A549 (cell line): ENCODE results near the gene RSBN1. TPM values are rescaled to one million over a fixed set of nuclear protein-coding genes. Genes with fewer than 3 reads are reported as not detected.

Experiments
- ATAC-seq, 2 experiments: fragments of 200-7000 bp in 1 of 2; fragments of >200 bp in 1 of 2; cut with Nextera tagmentation in 1 of 2; cut with Tn5 transposase in 1 of 2; 3 replicates each; pipeline versions ENCODE4 v1.8.0 to v1.9.1; 2018 to 2020; ENCODE audit warnings: mild to moderate bottlenecking in 1 of 2, moderate library complexity in 1 of 2
- CTCF ChIA-PET: fragments of 300-600 bp; sonication (Branson Sonifier 250); formaldehyde crosslinking; extraction: SDS; loops from one replicate; lab custom pipeline; 2021; ENCODE audit warnings: antibody characterized with exemption, inconsistent platforms; lab: Yijun Ruan, JAX
- POLR2A ChIA-PET: fragments of 350-600 bp; formaldehyde crosslinking; extraction: SDS; loops from one replicate; lab custom pipeline; 2021; ENCODE audit warnings: antibody characterized with exemption, inconsistent platforms; lab: Yijun Ruan, JAX
- DNase-seq, 2 experiments: peaks; one replicate each; pipeline versions ENCODE4 v3.0.0 to v3.0.0-alpha.2; 2011 to 2016; ENCODE audit warnings: low read depth in 1 of 2, low spot score in 1 of 2
- FAIRE-seq: peaks from 2 replicates; lab custom pipeline; 2011; peaks lifted over from hg19 to GRCh38; lab: Jason Lieb, UNC
- H3K27ac ChIP-seq, 2 experiments: fragments of >200 bp; sonication (Bioruptor Twin); formaldehyde crosslinking; 3 replicates each; pipeline ENCODE4 v1.5.1; 2016 to 2017
- H3K4me1 ChIP-seq: fragments of >200 bp; sonication (Bioruptor Twin); formaldehyde crosslinking; 3 replicates; pipeline ENCODE4 v1.6.1; 2016
- H3K4me2 ChIP-seq: fragments of >200 bp; sonication (Bioruptor Twin); formaldehyde crosslinking; 3 replicates; pipeline ENCODE4 v1.6.1; 2016
- H3K4me3 ChIP-seq: fragments of >200 bp; sonication (Bioruptor Twin); formaldehyde crosslinking; 3 replicates; pipeline ENCODE4 v1.5.1; 2016
- H3K9me3 ChIP-seq: fragments of >200 bp; sonication (Bioruptor Twin); formaldehyde crosslinking; 3 replicates; pipeline ENCODE4 v1.6.1; 2016
- CEBPB ChIP-seq, 2 experiments: fragments of >200 bp in 1 of 2; sonication (Bioruptor Twin) in 1 of 2; formaldehyde crosslinking in 1 of 2; IDR thresholded peaks; 2 replicates each; pipeline ENCODE4 v1.6.1; 2012 to 2016
- CHD2 ChIP-seq: fragments of 150-350 bp; IDR thresholded peaks from 2 replicates; pipeline ENCODE4 v1.6.1; 2014; ENCODE audit warnings: low read length; ENCODE audit not compliant: partially characterized antibody
- ESRRA ChIP-seq: fragments of 150-350 bp; IDR thresholded peaks from 2 replicates; pipeline ENCODE4 v1.6.1; 2014; ENCODE audit warnings: mild to moderate bottlenecking, low read length, borderline replicate concordance
- FOSL2 ChIP-seq, 2 experiments: fragments of 450-650 bp in 1 of 2; fragments of >200 bp in 1 of 2; sonication (Bioruptor Twin) in 1 of 2; formaldehyde crosslinking; IDR thresholded peaks; 2 replicates each; pipeline versions ENCODE4 v1.5.0 to v1.6.1; 2016 to 2020; ENCODE audit warnings: mild to moderate bottlenecking in 1 of 2, moderate library complexity in 1 of 2
- FOXS1 ChIP-seq: fragments of 250-450 bp; sonication (Bioruptor Pico); IDR thresholded peaks from 2 replicates; pipeline ENCODE4 v1.5.0; 2020; ENCODE audit warnings: mild to moderate bottlenecking, moderate library complexity
- GATA3 ChIP-seq: IDR thresholded peaks from 2 replicates; pipeline ENCODE4 v1.6.1; 2012; ENCODE audit warnings: borderline replicate concordance
- HOXA7 ChIP-seq: fragments of 250-450 bp; sonication (Bioruptor Pico); IDR thresholded peaks from 2 replicates; pipeline ENCODE4 v1.5.0; 2020; ENCODE audit warnings: mild to moderate bottlenecking, moderate library complexity
- HOXB13 ChIP-seq: fragments of 250-450 bp; sonication (Bioruptor Pico); IDR thresholded peaks from 2 replicates; pipeline ENCODE4 v1.5.0; 2020; ENCODE audit warnings: low read depth, mild to moderate bottlenecking, moderate library complexity
- JUN ChIP-seq, 2 experiments: fragments of >200 bp; sonication (Bioruptor Twin); formaldehyde crosslinking; IDR thresholded peaks; 2 replicates in 1 of 2; 3 replicates in 1 of 2; pipeline ENCODE4 v1.6.1; 2016 to 2017
- JUNB ChIP-seq: fragments of >200 bp; sonication (Bioruptor Twin); formaldehyde crosslinking; IDR thresholded peaks from 2 replicates; pipeline ENCODE4 v1.6.1; 2016
- KDM1A ChIP-seq: fragments of 200-600 bp; sonication (generic); IDR thresholded peaks from 2 replicates; pipeline ENCODE4 v1.6.1; 2016; ENCODE audit warnings: low read depth, mild to moderate bottlenecking
- MAZ ChIP-seq: fragments of 150-350 bp; IDR thresholded peaks from 2 replicates; pipeline ENCODE4 v1.6.1; 2014; ENCODE audit warnings: antibody characterized with exemption, low read depth, low read length, borderline replicate concordance
- MYC ChIP-seq: IDR thresholded peaks from 2 replicates; pipeline ENCODE4 v1.6.1; 2012; ENCODE audit warnings: mild to moderate bottlenecking, inconsistent platforms, low read length, improper control_type of control experiment, borderline replicate concordance
- NR3C1 ChIP-seq: fragments of >200 bp; sonication (Bioruptor Twin); formaldehyde crosslinking; IDR thresholded peaks from 3 replicates; pipeline ENCODE4 v1.6.1; 2017
- POLR2A ChIP-seq: IDR thresholded peaks from 2 replicates; pipeline ENCODE4 v1.6.1; 2012; ENCODE audit warnings: mild to moderate bottlenecking, low read length
- POLR2AphosphoS2 ChIP-seq: conservative IDR thresholded peaks from 2 replicates; pipeline ENCODE4 v1.6.1; 2012; ENCODE audit warnings: low read length, improper control_type of control experiment, inconsistent platforms
- RARB ChIP-seq: fragments of 250-450 bp; sonication (Bioruptor Pico); IDR thresholded peaks from 2 replicates; pipeline ENCODE4 v1.8.0; 2021; ENCODE audit warnings: mild to moderate bottlenecking, moderate library complexity
- RNF2 ChIP-seq: fragments of 200-600 bp; sonication (generic); IDR thresholded peaks from 2 replicates; pipeline ENCODE4 v1.6.1; 2016; ENCODE audit warnings: low read depth, mild to moderate bottlenecking, antibody characterized with exemption, moderate library complexity, borderline replicate concordance
- SREBF2 ChIP-seq: fragments of 450-650 bp; IDR thresholded peaks from 2 replicates; pipeline ENCODE4 v1.6.1; 2014; ENCODE audit warnings: mild to moderate bottlenecking, moderate library complexity
- TP53 ChIP-seq: fragments of 250-450 bp; sonication (Bioruptor Pico); IDR thresholded peaks from 2 replicates; pipeline ENCODE4 v1.5.0; 2021; ENCODE audit warnings: mild to moderate bottlenecking, moderate library complexity
- ZC3H11A ChIP-seq: fragments of 450-650 bp; IDR thresholded peaks from 2 replicates; pipeline ENCODE4 v1.6.1; 2014; ENCODE audit warnings: antibody characterized with exemption, mild to moderate bottlenecking
- ZNF302 ChIP-seq: fragments of 250-450 bp; sonication (Bioruptor Pico); IDR thresholded peaks from 2 replicates; pipeline ENCODE4 v1.9.0; 2021; ENCODE audit warnings: inconsistent platforms, mild to moderate bottlenecking, moderate library complexity
- WGBS: methylation state at CpG from one replicate; pipeline ENCODE4 v1.1.6; 2017; ENCODE audit errors: missing lambda C conversion rate; 5-methylcytosine and 5-hydroxymethylcytosine counted together
- polyA plus RNA-seq, 4 experiments: library from polyadenylated mRNA; depleted of rRNA in 3 of 4; stranded (reverse); fragments of >200 nt; fragmentation: RNase III in 1 of 4; extraction: RNeasy Plus Mini Kit Qiagen cat#74134 plus additional on column Dnase treatment in 1 of 4; gene quantifications; 2 replicates in 3 of 4; 3 replicates in 1 of 4; pipeline ENCODE4 v1.2.3, GENCODE V29; 2011 to 2017
- TF ChIP-seq, protein P1 (sequence below): fragments of >200 bp; sonication (Bioruptor Twin); formaldehyde crosslinking; IDR thresholded peaks from 3 replicates; pipeline ENCODE4 v1.5.1; 2016
- TF ChIP-seq, protein P2 (sequence below): IDR thresholded peaks from 2 replicates; pipeline ENCODE4 v1.6.1; 2012

The RSBN1 gene
- polyA plus RNA-seq, 2 of the 4 experiments (the other 2 are of a cell fraction): 3.0 to 9.7 TPM

DNA sequence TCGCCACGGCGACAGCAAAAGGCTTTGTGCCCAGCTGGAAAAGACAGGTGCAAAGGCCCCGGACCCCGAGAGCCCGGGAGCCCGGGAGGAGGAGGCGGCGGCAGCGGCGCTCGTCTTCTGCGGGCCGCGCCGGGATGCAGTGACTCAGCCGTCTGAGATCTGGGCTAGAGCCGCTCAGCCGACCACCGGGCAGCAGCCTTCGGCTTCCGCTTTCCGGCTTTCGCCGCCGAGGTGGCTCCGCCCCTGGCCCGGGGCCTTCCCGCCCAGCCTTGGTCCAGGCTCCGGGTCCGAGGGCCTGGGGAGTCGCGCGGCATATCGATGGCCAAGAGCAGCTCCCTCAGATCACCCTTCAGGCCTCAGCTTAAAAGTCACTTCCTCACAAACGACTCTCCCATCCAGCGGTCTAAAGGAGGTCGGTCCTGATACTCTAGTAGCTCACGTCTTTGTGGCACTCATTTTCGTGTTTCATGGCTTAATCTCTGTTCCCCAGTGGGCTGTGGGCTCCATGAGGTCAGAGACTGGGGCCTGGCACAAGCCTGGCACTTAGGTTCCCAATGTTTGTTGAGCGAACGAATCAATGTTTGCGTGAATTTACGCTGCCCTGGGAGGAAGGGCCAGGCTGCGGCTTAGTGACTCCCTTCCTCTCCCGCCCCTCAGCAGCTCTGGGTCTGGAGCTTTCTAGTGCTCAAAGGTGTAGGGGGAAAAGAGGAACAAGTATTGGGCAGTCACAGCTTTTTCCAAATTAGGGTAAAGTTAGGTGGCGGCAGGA lies 52.8 kb downstream of the RSBN1 start, which contains the start of gene PHTF1 (continued):
- TF ChIP-seq MYC (no peak), CHD2 (no peak), RNF2 (no peak), POLR2AphosphoS2 (no peak), ZC3H11A (no peak), CEBPB (IDR thresholded peaks at IDR 0.05) (no peak), ESRRA (no peak), FOXS1 (CRISPR knock-in tag) (no peak), ZNF302 (CRISPR knock-in tag) (no peak), MAZ (no peak), KDM1A (no peak), SREBF2 (no peak), JUNB (no peak), TP53 (CRISPR knock-in tag) (no peak), HOXA7 (CRISPR knock-in tag) (no peak), POLR2A (peak; percentile 64), NR3C1 (no peak), GATA3 (no peak), FOSL2 (IDR thresholded peaks at IDR 0.05) (no peak), FOSL2 (CRISPR knock-in tag; IDR thresholded peaks at IDR 0.05) (peak; percentile 68), HOXB13 (CRISPR knock-in tag) (no peak)
- TF ChIP-seq, protein P1, sequence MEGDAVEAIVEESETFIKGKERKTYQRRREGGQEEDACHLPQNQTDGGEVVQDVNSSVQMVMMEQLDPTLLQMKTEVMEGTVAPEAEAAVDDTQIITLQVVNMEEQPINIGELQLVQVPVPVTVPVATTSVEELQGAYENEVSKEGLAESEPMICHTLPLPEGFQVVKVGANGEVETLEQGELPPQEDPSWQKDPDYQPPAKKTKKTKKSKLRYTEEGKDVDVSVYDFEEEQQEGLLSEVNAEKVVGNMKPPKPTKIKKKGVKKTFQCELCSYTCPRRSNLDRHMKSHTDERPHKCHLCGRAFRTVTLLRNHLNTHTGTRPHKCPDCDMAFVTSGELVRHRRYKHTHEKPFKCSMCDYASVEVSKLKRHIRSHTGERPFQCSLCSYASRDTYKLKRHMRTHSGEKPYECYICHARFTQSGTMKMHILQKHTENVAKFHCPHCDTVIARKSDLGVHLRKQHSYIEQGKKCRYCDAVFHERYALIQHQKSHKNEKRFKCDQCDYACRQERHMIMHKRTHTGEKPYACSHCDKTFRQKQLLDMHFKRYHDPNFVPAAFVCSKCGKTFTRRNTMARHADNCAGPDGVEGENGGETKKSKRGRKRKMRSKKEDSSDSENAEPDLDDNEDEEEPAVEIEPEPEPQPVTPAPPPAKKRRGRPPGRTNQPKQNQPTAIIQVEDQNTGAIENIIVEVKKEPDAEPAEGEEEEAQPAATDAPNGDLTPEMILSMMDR: no peak
- TF ChIP-seq, protein P2, sequence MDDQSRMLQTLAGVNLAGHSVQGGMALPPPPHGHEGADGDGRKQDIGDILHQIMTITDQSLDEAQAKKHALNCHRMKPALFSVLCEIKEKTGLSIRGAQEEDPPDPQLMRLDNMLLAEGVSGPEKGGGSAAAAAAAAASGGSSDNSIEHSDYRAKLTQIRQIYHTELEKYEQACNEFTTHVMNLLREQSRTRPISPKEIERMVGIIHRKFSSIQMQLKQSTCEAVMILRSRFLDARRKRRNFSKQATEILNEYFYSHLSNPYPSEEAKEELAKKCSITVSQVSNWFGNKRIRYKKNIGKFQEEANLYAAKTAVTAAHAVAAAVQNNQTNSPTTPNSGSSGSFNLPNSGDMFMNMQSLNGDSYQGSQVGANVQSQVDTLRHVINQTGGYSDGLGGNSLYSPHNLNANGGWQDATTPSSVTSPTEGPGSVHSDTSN: no peak

DNA sequence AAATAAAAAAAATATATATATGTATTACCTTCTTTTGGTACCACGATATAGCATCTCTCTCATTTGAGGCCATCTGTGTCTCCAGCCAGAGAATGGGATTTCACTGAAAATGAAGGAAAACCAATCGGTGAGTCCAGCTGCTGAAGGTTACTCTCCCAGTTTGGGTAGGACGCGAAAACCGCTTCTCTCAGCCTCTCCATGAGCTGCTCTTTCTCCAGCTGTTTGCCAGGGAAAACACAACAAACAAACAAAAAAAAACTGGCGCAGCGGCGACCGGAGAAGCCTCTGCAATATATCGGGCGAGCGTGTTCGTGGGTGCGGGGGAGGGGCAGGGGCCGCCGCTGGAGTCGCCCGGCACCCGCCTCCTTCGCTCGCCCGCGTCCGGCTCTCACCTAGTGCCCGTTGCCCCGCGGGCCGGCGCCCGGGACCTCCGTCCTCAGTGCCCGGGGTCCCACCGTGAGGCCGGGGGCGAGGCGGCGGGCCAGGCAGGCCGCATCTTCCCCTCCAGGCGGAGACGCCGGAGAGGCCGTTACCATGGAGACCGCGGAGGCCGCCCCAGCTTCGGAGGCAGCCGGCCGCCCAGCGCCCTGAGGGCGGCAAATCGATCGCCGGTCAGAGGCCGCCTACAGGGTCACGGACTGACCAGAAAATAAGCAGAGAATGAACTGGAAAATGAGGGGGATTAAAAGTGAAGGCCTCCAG lies 53.5 kb downstream of the RSBN1 start:
- peak overlapping the region; percentile 89 to 97 for H3K27ac ChIP-seq
- no peaks in the 10 kb centered on the region for H3K9me3 ChIP-seq
- peak; percentile 83 to 89 for ATAC-seq
- DNase-seq: peak; percentile 13 to 45
- TF ChIP-seq JUN (IDR thresholded peaks at IDR 0.05) (peak in 1 of 2 experiments; percentile 29; a peak in 1 of 5 replicates), RARB (CRISPR knock-in tag) (no peak)
- TF ChIP-seq, all 56 proteins: peak for 1
- peaks cover 12% of the 10 kb centered on the region for H3K4me1 ChIP-seq
- ChIA-PET POLR2A (interaction anchor here (0.6 to 1.8 kb wide), 7 partner anchors 23 to 686 kb away, joined by 3 to 11 read pairs (median 5); partner anchors contain the start of genes HIPK1 and RSBN1), CTCF (interaction anchor here (0.6 to 1.9 kb wide), 4 partner anchors 16 to 146 kb away, joined by 3 to 9 read pairs (median 4); partner anchors contain the start of genes AP4B1, DCLRE1B and RSBN1)
- peak overlapping the region; percentile 92 for H3K4me3 ChIP-seq
- WGBS: 2% methylated on average over 28 of the region's 55 CpGs
- H3K4me2 ChIP-seq: peak overlapping the region; percentile 76
- FAIRE-seq: no peak
